LNCAP (cell line): ENCODE results near the gene TFCP2L1.

ENCODE experiments used
- TF ChIP-seq, protein P1 (sequence below): fragments of 450-650 bp; IDR thresholded peaks from 2 replicates; pipeline ENCODE4 v1.5.1; 2017; ENCODE audit warnings: mild to moderate bottlenecking

Gene TFCP2L1

DNA sequence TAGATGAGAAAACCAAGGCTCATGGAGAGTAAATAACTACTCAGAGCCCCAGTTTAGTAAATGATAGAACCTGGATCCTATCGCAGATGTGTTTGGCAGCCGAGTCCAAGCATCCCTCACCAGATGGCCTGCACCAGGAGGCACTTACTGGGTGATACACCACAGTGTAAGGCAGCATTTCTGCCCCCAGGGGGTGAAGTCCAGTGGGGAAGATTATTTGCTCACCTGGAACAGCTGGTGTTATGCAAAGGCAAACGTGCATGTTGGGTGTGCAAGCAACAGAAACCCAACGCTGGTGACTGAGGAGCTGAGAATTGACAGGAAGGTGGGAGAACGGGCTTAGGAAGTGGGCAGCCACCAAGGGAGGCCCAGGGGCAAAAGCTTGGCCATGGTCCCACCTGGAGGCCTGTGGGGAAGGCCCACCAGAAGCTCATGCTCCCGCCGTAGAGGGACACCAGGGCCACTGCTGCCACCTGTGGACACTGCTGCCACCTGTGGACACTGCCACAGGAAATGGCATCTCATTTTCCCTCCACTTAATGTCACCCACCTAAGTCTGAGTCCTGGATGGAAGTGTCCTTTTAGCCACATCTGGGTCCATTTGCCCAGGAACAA lies 100.6 kb downstream of the TFCP2L1 start:
- TF ChIP-seq, protein P1, sequence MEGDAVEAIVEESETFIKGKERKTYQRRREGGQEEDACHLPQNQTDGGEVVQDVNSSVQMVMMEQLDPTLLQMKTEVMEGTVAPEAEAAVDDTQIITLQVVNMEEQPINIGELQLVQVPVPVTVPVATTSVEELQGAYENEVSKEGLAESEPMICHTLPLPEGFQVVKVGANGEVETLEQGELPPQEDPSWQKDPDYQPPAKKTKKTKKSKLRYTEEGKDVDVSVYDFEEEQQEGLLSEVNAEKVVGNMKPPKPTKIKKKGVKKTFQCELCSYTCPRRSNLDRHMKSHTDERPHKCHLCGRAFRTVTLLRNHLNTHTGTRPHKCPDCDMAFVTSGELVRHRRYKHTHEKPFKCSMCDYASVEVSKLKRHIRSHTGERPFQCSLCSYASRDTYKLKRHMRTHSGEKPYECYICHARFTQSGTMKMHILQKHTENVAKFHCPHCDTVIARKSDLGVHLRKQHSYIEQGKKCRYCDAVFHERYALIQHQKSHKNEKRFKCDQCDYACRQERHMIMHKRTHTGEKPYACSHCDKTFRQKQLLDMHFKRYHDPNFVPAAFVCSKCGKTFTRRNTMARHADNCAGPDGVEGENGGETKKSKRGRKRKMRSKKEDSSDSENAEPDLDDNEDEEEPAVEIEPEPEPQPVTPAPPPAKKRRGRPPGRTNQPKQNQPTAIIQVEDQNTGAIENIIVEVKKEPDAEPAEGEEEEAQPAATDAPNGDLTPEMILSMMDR, result no peak

DNA sequence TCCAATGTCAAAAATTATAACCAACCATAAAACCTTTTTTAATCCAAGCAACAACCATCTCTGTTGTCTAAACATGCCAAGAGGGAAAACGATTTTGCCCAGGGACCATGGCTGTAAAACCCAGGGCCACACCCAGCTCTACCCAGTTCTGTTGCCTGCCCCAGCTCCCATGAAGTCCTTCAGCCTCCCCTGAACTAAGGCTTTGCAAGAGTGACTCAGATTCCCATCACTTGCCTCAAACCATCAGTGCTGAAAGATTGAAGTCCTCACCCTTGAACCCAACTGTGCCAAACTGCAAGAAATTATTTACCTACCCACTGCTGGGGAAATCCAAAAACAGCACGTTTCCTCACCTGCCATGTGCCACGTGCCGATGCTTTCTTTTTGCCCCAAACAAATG lies 102.5 kb downstream of the TFCP2L1 start:
- TF ChIP-seq, protein P1, result no peak

DNA sequence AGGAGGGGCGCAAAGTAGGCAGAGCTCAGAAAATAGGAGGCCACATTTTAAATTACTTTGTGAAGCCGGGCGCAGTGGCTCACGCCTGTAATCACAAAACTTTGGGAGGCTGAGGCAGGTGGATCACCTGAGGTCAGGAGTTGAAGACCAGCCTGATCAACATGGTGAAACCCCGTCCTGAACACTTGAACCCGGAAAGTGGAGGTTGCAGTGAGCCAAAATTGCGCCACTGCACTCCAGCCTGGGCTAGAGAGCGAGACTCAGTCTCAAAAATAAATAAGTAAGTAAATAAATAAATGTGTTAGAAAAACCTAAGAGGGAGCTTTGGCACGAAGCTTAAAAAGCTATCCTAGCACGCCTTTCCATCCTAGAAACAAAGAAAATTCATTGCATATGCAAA lies 105.5 kb downstream of the TFCP2L1 start:
- TF ChIP-seq, protein P1, result no peak

DNA sequence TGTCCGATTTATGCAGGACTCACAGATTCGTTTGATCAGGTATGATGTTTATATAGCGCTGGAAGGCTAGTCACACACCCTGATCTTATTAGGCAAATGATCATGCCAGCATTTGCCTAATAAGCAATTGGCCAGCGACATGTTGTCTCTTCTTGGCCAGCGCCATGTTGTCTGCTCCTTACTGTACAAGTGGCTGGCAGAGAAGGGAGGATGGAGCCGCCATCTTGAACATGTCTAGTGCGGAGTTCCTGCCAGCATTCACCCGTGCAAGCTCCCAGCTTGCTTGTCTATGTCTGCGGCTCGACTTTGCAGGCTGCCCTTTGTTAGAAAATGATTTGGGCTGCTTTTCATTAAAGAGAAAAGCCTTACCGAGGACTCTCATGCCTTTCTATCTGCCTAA lies 106.3 kb downstream of the TFCP2L1 start:
- TF ChIP-seq, protein P1, result no peak

DNA sequence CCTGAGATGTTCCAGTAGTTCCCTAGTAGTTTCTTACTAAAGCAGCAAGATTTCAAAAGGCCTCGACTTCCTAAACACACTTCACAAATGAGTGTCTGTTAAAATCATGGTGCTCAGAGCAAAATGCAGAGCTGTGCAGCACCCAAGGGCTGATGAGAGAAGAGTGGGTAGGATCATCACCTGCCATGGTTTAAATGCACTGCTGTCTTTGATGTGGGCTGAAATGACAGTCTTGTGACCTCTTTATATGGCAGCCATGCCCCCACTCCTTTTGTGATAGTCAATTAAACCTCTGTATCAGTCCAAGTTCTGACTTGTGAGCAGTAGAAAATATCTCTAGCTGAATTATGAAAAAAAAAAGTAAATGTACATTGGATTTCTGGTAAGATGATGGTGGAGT lies 107.1 kb downstream of the TFCP2L1 start:
- TF ChIP-seq, protein P1, result no peak

DNA sequence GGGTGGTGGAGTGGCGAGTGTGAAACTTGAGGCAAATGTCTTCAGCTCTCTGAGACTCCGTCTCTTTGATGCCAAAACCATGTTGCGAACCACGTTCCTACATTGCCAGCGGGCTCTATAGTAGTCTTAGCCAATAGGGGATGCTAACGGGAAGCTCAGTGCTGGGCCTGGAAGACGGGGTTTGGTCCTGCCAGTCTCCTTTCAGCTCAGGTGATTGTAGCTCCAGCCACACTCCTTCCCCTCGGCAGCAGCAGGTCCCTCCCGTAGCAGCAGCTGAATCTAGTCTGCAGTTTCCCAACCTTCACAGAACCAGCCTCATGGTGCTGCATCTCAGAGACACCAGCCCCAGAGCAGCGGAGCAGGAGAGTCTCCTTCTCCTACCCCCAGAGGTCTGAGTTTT lies 109.7 kb downstream of the TFCP2L1 start:
- TF ChIP-seq, protein P1, result no peak

DNA sequence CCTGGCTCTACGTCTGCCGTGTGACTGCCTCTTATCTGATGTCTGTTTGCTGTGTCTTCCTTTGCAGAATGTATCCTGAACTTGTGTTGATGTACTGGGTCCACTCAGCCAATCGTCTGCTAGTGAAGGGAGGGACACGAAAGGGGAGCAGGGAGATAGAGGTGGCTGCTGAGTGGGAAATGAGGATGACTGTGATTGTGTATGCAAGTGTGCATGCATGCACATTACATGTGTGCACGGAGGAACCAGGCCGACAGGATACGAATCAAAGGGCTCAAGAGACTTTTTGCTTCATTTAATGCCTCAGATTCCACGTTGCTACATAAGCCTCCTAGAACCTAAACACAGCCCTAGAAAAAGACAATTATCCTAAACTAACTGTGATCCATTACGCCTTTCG lies 111.2 kb downstream of the TFCP2L1 start:
- TF ChIP-seq, protein P1, result no peak

DNA sequence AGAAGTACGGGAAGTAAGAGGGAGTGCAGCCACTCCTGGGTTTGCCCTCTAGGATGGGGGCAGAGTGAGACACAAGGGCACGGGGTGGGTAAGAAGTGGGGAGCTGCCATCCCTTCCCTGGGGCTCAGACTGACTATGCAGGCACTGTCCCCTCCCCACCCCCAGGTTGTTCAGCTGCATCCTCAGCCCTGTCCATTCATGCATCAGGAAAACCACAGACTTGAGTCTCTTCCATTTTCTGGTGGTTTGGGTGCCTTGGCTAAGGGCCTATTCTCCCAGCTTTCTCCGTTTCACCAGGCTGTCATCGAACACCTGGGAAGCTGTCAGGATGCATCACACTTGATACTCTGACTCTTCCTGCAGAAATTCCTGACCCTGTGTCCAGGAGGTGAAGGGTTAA lies 111.9 kb downstream of the TFCP2L1 start:
- TF ChIP-seq, protein P1, result no peak
